Breast epithelium (tissue), 4 donors: ENCODE measurements around the gene BIN1. TPM values are rescaled to one million over a fixed set of nuclear protein-coding genes. Genes with fewer than 3 reads are reported as not detected.

Experiments
- DNase-seq, 2 donors: peaks; one replicate each; pipeline ENCODE4 v3.0.0-alpha.2; 2019; ENCODE audit warnings: low spot score in 2 of 2
- H3K27ac ChIP-seq, 2 donors: fragments of 200-600 bp; sonication (generic) in 1 of 2; one replicate each; pipeline ENCODE4 v1.5.1; 2016 to 2019; ENCODE audit warnings: mild to moderate bottlenecking in 1 of 2
- H3K27me3 ChIP-seq, 2 donors: fragments of 200-600 bp; sonication (generic) in 1 of 2; one replicate each; pipeline versions ENCODE4 v1.5.1 to v1.6.0; 2017 to 2019; ENCODE audit warnings: control low read depth in 1 of 2, mild to moderate bottlenecking in 1 of 2
- H3K36me3 ChIP-seq: fragments of 200-600 bp; one replicate; pipeline ENCODE4 v1.5.1; 2019
- H3K4me1 ChIP-seq, 2 donors: fragments of 200-600 bp; sonication (generic); one replicate each; pipeline ENCODE4 v1.5.1; 2016 to 2019; ENCODE audit warnings: control low read depth in 1 of 2
- H3K4me3 ChIP-seq, 3 donors: fragments of 200-600 bp; sonication (generic); 1 replicate in 2 of 3; 2 replicates in 1 of 3; pipeline ENCODE4 v1.5.1; 2016 to 2019; ENCODE audit warnings: mild to moderate bottlenecking in 3 of 3, moderate library complexity in 2 of 3
- H3K9me3 ChIP-seq, 2 donors: fragments of 200-600 bp; sonication (generic) in 1 of 2; one replicate each; pipeline ENCODE4 v1.5.1; 2016 to 2019; ENCODE audit warnings: control low read depth in 1 of 2
- CTCF ChIP-seq, 3 donors: fragments of 450-650 bp; IDR thresholded peaks; one replicate each; pipeline ENCODE4 v1.5.1; 2016 to 2017; ENCODE audit warnings: antibody characterized with exemption in 3 of 3, mild to moderate bottlenecking in 3 of 3, moderate library complexity in 3 of 3
- POLR2A ChIP-seq: fragments of 450-650 bp; IDR thresholded peaks from one replicate; pipeline ENCODE4 v1.6.1; 2016; ENCODE audit warnings: antibody characterized with exemption, mild to moderate bottlenecking, moderate library complexity
- POLR2AphosphoS5 ChIP-seq, 3 donors: sonication (generic); formaldehyde crosslinking; IDR thresholded peaks; one replicate each; pipeline ENCODE4 v1.6.1; 2017; ENCODE audit warnings: antibody characterized with exemption in 3 of 3
- intact Hi-C: fragments of 100-400 bp; cut with DNase I; formaldehyde crosslinking; loops from one replicate; pipeline ENCODE4 v1.15.1; 2023; ENCODE audit warnings: low total_unique reads
- total RNA-seq, 3 donors: library from RNA; depleted of rRNA; stranded (reverse); fragments of >200 nt; gene quantifications; one replicate each; pipeline ENCODE4 v1.1.0, GENCODE V29; 2016

Gene BIN1
- total RNA-seq, 3 donors from 2014 or later: 30.1 to 74.4 (median 59.3) TPM

- peaks cover 0 to 3% of the 10 kb centered on the region in 2 donors for H3K9me3 ChIP-seq
- TF ChIP-seq CTCF (IDR thresholded peaks at IDR 0.05) (no peak), POLR2A (no peak), POLR2AphosphoS5 (IDR thresholded peaks at IDR 0.05) (no peak)
Measured at GRCh38 chr2:127139766-127140165, 32.8 kb upstream of the BIN1 start.

GRCh38 chr2:127138281-127138680 lies 31.3 kb upstream of the BIN1 start:
- H3K4me1 ChIP-seq: no peaks in the 10 kb centered on the region
- intact Hi-C loops: no loop called here
- no peaks in the 10 kb centered on the region for H3K27me3 ChIP-seq
- no peak for TF ChIP-seq CTCF (IDR thresholded peaks at IDR 0.05)
- TF ChIP-seq POLR2A: no peak
- TF ChIP-seq POLR2AphosphoS5 (IDR thresholded peaks at IDR 0.05): no peak
- no peak for DNase-seq
- no peak overlapping the region for H3K27ac ChIP-seq
- peaks cover 0 to 3% of the 10 kb centered on the region in 2 donors for H3K9me3 ChIP-seq
- H3K36me3 ChIP-seq: no peaks in the 10 kb centered on the region
- H3K4me3 ChIP-seq: no peak overlapping the region

More at GRCh38 chr2:127139766-127140165, 32.8 kb upstream of the BIN1 start:
- no peaks in the 10 kb centered on the region for H3K4me1 ChIP-seq
- H3K27ac ChIP-seq: no peak overlapping the region
- no peak for DNase-seq
- no peak overlapping the region for H3K4me3 ChIP-seq
- no peaks in the 10 kb centered on the region for H3K27me3 ChIP-seq
- intact Hi-C loops: no loop called here
- no peaks in the 10 kb centered on the region for H3K36me3 ChIP-seq

- Histone ChIP-seq H3K27ac (no peak overlapping the region), H3K4me3 (no peak overlapping the region), H3K27me3 (no peaks in the 10 kb centered on the region), H3K4me1 (no peaks in the 10 kb centered on the region), H3K9me3 (peaks cover 0 to 3% of the 10 kb centered on the region in 2 donors), H3K36me3 (no peaks in the 10 kb centered on the region)
- intact Hi-C loops: no loop called here
- TF ChIP-seq POLR2A: no peak
- no peak for TF ChIP-seq POLR2AphosphoS5 (IDR thresholded peaks at IDR 0.05)
- no peak for TF ChIP-seq CTCF (IDR thresholded peaks at IDR 0.05)
- DNase-seq: no peak
Measured at GRCh38 chr2:127137741-127138140, 30.8 kb upstream of the BIN1 start.

- Histone ChIP-seq H3K27ac (no peak overlapping the region), H3K27me3 (no peaks in the 10 kb centered on the region), H3K4me1 (no peaks in the 10 kb centered on the region), H3K36me3 (no peaks in the 10 kb centered on the region), H3K4me3 (no peak overlapping the region), H3K9me3 (peaks cover 0 to 3% of the 10 kb centered on the region in 2 donors)
- intact Hi-C loops: no loop called here
- TF ChIP-seq POLR2A (no peak), POLR2AphosphoS5 (IDR thresholded peaks at IDR 0.05) (no peak), CTCF (IDR thresholded peaks at IDR 0.05) (no peak)
- DNase-seq: no peak
Measured at GRCh38 chr2:127137225-127137624, 30.3 kb upstream of the BIN1 start.

- Histone ChIP-seq H3K9me3 (peaks cover 0 to 3% of the 10 kb centered on the region in 2 donors), H3K4me1 (no peaks in the 10 kb centered on the region), H3K27ac (no peak overlapping the region), H3K4me3 (no peak overlapping the region), H3K27me3 (no peaks in the 10 kb centered on the region), H3K36me3 (no peaks in the 10 kb centered on the region)
- intact Hi-C loops: no loop called here
- DNase-seq: no peak
- TF ChIP-seq CTCF (IDR thresholded peaks at IDR 0.05): no peak
- TF ChIP-seq POLR2A: no peak
Measured at GRCh38 chr2:127134833-127135830, 28.2 kb upstream of the BIN1 start.
